HG03095 (cell line): Measurements from ENCODE around the gene PIK3IP1.
A peak's percentile ranks its signal among the peaks of the same experiment; 100 is the strongest.
"Not testable (repeated sequence)": the region's sequence is repeated elsewhere in the genome, so short reads cannot be mapped to it uniquely, and the experiment has no call there.

ENCODE experiments used
- ATAC-seq: cut with Tn5 transposase; IDR thresholded peaks from one replicate; pipeline ENCODE4 v1.9.1; 2021; ENCODE audit warnings: moderate library complexity; ENCODE audit not compliant: unreplicated experiment

The PIK3IP1 gene

DNA sequence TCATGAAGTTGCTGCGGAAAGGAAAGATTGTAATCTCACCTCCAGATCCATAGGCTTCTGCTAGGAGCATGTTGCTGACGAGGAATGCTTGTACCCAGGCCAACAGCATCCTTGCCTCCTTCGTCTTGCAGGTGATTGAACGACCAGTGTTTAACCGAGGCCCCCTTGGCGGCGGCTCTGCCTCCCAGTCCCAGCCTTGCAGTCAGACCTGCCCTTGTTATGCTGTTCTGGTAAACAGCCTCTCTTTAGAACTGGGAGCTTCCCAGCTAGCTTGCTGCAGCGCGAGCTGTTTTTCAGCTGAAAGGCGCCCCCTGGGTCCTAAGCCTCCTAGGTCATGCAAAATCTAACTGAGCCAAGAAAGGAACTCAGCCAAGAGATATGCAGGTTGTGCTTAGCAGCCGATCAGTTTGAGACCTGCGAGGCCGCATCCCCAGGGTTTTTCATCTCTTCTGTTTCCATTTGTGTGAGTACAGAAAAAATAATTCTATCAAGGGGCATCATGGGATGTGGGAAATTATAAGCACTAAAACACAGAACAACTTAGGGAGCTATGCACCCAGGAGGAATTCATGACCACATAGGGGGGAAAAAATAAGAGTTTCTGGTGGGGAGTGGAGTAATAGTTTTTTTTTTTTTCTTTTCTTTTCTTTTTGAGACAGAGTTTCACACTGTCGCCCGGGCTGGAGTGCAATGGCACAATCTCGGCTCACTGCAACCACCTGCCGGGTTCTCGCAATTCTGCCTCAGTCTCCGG is at the start of gene PIK3IP1:
PIK3IP1 (minus strand) TSS at position 253 of the 754 bp plus-strand sequence; CDS start at position 109, 144 bp downstream.
- peak; percentile 39 for ATAC-seq

DNA sequence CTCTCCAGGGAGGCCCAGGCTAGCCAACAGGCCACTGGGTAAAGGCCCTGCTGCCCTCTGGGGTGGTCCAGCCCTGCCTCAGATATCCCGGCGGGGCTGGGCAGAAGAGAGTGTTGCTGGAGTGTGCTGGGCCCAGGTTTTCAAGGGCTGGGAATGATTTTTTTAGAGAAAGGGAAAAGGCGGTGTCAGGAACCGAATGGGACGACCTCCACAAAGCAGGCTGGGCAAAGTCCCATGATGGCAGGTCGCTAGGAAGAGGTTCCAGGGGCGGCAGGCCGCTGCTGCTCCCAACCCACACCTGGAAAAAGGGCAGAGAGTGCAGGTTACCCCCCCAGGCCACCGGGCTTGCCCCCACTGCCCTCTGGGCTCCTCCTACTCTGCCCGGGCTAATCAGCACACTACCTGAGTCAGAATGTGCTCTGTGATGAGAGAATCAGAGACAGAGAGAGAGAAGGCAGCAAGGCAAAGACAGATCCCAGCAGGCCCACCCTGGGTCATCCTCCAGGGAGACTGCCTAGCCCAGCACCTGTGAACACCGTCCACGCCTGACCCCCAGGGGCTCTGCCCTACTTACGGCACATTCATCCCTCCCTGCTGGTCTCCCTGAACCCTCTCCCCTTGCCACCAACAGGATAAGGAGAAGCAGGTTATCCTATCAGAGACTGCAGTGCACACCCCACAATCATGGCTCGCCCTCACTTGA is 49.2 kb upstream of the PIK3IP1 start:
- ATAC-seq, result no peak

- no peak for ATAC-seq
Measured at GRCh38 chr22:31340765-31341247, 48.5 kb upstream of the PIK3IP1 start.

DNA sequence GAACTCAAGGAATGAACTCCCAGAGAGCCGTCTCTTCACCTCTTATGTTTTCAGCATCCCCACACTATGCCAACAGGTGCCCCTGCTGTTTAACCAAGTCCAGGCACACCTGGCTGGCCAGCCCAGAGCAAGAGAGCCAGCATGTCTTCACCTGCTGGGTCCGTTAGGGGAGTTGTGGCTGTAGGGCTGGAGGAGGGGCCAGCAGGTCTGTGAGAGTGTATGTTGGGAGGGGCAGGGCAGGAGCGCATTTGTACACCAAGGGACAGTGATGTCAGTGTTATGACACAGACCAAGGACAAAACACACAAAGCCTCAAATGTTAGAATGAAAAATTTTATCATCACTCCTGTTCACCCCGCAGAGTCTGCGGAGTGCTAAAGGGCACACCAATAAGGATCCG is 48.1 kb upstream of the PIK3IP1 start:
- ATAC-seq, result no peak

- no peak for ATAC-seq
Measured at GRCh38 chr22:31339148-31339832, 47.0 kb upstream of the PIK3IP1 start.

GRCh38 chr22:31337178-31337577 is 44.9 kb upstream of the PIK3IP1 start:
- no peak for ATAC-seq

DNA sequence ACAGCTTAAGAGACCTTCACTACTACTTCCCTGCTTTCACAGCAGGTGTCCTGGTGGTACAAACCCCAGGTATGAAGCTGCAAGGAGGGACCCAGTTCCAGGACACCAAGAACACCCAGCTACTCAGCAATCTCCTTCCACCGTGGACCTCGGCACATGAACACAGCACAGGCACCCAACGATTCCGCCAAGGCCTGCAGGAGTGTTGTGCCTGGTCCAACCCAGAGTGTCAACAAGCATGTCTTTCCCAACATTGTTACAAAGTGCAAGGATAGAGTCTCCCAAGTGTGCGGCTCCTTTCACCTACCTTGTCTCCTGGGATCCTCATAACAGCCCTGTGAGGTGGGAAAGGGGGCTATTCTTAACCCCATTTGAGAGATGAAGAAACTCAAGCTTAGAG is 42.0 kb upstream of the PIK3IP1 start:
- no peak for ATAC-seq

GRCh38 chr22:31333641-31334040 is 41.4 kb upstream of the PIK3IP1 start:
- ATAC-seq, result no peak

DNA sequence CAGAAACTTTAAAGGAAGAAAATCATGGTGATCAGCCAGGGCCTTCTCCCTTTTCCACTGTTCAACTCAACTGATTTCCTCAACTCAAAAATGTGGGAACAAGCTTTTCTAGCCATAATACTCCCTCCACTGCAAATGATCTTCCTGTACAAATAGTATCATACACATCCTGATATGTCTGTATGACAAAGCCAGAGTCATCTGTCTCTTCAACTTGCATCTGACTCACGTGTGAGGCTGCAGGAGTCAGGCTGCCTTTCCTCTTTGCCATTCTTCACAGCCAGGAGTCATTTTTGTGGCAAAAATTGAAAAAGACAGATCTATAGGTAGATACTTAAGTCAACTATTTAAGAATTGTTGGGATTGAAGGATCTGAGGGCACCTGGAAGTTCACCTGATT is 40.6 kb upstream of the PIK3IP1 start:
- no peak for ATAC-seq

DNA sequence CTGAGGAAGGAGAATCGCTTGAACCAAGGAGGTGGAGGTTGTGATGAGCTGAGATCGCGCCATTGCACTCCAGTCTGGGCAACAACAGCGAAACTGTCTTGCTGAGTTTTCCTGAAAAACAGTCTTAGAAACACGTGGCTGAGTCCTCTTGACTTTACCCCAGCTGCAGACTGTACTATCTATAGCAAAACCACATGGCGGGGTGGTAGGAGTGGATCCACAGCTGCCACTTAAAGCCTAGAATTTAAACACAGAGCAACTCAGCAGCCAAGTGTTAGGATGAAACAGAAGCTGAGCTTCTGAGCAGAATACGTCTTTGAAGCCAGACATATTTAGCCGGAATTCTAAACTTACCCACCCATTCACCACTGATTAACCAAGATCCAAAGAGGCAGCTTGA is 39.7 kb upstream of the PIK3IP1 start:
- ATAC-seq, result no peak

DNA sequence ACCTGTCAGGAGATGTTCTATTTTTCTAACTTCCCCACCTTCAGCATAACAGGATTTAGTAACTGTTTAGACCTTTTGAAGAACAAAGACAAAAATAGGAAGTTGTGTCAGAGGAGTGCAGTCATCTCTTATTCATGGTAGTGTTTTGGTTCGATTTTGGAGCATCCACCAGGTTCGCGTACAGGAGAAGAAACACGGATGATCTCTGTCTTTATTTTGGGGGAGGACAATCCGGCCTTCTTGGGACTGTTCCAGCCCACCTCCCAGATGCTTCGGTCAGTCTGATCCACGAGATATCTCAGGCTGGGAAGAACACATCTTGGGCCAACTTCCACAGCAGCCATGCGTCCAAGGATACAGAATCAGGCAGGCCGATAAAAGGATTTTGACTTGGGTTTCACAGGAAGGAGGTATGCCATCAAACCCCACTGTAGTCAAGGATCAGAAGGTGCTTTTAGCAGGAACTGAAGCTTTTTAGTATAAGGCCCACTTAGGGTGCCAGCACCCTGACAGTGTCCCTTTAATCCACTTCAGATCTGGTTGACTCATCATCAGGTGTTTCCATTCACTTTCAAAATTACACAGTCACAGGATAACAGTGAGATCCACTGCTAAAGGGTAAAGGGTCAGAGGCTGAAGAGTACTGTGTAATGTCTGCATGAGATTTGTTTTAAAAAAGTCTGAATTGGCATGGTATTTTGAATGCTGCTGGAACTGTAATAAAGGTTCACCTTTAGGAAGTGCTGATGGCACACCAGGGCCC is 37.3 kb upstream of the PIK3IP1 start:
- no peak for ATAC-seq

- ATAC-seq, result no peak
Measured at GRCh38 chr22:31329029-31329428, 36.7 kb upstream of the PIK3IP1 start.

DNA sequence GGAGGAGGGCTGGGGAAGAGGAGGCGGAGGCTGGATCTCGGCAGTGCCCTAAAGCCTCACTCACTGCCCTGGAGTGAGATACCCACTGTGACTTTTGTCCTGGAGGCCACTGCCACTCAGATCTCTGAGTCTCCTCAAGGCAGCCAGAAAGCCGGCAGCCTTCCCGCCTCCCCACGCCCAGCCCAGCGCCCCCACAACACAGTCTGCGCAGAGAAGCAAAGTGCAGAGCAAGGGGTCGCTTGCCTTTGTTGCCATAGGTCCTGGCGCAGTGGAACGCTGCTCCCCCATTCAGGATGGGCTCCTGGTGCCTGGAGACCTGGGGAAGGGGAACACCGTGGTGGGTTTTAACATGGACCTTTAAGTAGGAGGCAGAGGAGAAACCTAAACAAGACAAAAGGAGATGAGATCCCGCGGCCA is 36.3 kb upstream of the PIK3IP1 start:
- ATAC-seq, result no peak

DNA sequence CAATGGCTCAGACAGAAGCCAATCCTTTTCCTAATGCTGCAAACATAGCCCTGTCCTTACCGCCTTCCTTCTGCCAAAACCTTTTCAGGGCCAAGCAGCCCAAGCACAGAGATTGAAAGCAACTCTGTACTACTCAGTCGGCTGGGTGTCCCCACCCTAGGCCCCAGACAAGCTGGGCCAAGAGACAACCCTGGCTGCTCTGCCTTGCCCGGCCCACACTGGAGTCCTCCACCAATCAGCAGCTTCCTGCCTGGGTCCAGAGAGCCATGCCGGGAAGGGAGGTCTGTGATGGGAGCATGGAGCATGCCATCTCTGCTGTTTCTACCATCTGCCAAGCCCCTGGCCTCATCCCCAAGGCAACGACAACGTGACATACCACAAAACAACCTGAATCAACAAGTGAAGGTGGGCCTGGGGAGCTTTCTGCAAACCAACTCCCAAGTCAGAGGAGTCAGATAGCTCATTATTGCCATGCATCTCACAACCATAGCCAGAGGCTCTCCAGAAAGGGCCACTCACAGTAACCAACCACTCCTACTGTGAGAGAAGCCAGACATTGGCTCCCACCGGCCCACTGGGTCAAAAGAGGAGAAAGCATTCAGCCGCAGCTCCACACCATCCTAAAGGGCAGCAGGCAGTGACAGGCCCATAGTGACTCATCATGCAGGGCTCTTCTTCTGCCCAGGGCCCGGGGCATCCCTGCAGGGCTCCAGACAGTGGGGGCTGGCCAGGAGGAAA is 35.7 kb upstream of the PIK3IP1 start:
- ATAC-seq, result no peak

- ATAC-seq, result no peak
Measured at GRCh38 chr22:31326877-31327276, 34.6 kb upstream of the PIK3IP1 start.

DNA sequence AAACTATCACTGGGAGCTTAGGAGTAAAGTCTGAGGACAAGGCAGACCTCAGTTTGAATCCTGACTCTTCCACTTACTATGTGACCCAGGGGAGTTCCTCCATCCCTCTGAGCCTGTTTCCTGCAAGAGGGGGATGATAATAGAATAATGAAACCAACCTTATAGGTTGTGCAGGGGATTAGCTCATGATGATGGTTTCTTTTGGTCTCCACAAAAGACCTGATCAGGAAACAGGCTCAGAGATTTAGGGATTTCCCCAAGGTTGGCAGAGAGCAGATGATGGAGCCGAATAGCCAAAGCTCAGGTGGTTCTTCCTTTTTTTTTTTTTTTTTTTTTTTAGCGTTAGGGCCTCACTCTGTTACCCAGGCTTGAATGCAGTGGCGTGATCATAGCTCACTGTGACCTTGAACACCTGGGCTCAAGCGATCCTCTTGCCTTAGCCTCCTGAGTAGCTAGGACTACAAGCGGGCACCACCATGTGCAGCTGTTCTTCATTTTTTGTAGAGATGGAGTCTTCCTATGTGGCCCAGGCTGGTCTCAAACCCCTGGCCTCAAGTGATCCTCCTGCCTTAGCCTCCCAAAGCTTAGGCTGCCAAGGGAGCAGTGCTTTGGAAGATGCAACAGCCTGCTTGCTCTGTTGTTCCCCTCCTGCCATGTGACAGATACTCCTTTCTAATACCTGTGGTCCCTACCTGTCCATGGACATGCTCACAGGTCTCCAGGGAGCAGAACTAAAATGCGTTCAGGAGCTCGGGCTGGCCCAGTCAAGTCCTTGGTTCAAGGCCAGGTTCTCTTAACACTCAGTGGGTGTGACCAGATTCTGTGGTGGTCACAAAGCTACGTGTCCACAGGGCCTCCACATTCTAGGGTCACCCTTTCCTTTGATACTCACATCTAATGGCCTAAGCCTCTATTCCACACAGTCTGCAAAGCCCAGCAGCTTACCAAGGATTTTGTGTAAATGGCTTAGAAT is 31.6 kb upstream of the PIK3IP1 start:
- ATAC-seq, result no peak

GRCh38 chr22:31321421-31321820 is 29.1 kb upstream of the PIK3IP1 start:
- no peak for ATAC-seq

GRCh38 chr22:31314220-31314619 is 21.9 kb upstream of the PIK3IP1 start:
- not testable (repeated sequence) for ATAC-seq
